GM18505 (cell line): Measurements from ENCODE around the gene GRK1.
"Not testable (repeated sequence)": the region's sequence is repeated elsewhere in the genome, so short reads cannot be mapped to it uniquely, and the experiment has no call there.

Source experiments
- ATAC-seq: cut with Tn5 transposase; IDR thresholded peaks from one replicate; pipeline ENCODE4 v1.9.1; 2021; ENCODE audit not compliant: unreplicated experiment
- POLR2A ChIP-seq: IDR thresholded peaks from 4 replicates; pipeline ENCODE4 v1.6.1; 2011; ENCODE audit warnings: borderline replicate concordance; ENCODE audit not compliant: insufficient read depth, insufficient read length; ENCODE audit errors: extremely low read depth

Gene GRK1

DNA sequence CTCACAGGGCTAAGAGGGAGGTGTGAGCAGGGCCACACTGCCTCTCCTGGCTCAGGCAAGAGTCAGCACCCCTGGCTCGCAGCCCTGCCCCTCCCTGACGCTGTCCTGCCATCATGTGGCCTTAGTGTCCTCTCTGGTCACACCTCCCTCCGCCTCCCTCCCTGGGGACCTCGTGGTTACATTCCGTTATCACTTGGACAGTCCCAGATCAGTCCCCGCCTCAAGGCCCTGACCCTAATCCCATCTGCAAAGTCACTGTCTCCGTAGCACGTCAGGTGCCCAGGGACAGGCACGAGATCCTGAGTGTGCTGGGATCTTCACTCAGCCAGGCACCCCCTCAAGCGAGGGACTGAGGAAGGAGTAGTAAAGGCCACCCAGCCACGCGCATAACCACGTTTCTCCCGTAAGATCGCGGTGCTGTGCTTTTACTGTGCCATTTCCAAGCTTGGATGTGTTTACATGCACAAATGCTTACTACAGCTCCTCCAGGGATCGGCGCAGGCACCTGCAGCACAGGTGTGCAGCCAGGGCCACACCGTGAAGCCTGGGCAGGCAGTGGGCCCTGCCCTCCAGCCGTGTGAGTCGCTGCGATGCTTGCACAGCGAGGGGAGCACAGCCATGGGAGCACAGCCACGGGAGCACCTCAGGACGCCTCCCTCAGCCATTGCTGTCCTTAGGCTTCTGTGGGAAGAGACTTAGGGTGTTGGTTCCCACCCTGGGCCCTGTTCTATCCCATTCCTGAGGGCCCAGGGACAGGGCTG, 81.3 kb downstream of the GRK1 start:
- ATAC-seq, result no peak
- no peak for TF ChIP-seq POLR2A

GRCh38 chr13:113748862-113749451, 81.9 kb downstream of the GRK1 start:
- no peak for TF ChIP-seq POLR2A

DNA sequence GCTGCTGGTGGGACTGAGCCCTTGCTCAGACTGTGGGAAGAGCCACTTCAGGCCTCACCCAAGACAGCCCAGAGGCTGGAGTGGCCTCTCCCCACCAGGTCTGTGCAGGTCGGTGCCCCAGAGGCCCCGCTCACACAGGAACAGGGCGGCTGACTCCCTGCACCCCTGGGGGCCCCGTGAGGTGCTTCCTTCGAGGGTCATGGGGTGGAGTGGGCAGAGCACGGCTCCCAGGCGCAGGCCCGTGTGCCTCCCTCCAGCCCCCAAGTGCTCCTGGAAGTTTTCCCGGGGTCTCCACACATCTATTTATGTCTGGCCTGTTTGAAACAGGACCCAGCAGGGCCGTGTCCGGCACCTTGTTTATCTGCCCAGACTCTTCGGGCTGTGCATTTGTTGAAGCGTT, 82.5 kb downstream of the GRK1 start:
- no peak for ATAC-seq
- TF ChIP-seq POLR2A, result no peak

More at GRCh38 chr13:113748862-113749451, 81.9 kb downstream of the GRK1 start:
- no peak for ATAC-seq

GRCh38 chr13:113749967-113750366, 82.9 kb downstream of the GRK1 start:
- no peak for ATAC-seq
- no peak for TF ChIP-seq POLR2A

DNA sequence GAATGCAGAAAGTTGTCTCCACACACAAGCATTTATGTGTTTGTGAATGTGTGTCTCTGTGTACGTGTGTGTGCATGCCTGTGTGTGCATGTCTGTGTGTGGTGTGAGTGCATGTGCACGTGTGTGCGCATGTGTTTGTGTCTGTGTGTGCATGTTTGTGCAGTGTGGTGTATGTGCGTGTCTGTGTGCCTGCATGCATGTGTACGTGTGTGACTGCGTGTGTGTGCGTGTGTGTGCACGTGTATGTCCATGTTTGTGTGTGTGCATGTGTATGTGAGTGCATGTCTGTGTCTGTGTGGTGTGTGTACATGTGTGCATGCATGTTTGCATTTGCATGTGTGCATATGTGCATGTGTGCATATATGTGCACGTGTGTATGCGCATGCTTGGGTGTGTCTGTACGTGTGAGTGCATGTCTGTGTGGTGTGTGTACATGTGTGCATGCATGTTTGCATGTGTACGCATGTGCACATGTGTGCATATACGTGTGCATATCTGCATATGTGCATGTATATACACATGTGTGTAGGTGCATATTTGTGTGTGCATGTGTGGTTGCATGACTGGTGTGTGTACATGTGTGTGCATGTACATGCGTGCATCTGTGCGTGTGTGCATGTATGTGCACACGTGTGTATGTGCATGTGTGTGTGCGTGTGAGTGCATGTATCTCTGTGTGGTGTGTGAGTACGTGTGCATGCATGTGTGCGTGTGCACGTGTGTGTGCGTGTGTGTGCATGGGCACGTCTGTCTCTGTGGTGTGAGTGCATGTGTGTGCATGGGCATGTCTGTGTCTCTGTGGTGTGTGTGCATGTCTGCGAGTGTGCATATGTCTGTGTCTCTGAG, 83.8 kb downstream of the GRK1 start:
- no peak for TF ChIP-seq POLR2A

DNA sequence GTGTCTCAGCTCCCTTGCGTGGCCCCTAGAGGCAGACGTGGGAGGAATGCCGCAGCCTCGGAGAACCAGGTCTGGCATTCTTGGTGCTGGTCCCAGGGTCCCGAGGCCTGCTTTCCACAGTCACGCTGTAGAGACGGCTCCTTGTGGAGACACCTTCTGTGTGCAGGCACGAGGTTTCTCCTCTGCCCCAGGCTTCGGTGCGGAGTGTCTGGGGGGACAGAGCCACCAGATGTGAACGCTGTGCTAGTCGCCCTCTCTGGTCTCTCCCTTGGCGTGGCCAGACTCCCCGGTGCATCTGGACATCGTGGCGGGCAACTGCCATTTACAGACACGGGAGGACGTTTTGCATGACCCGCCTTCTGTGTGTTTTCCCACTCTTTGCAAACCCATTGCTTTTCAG, 84.5 kb downstream of the GRK1 start:
- ATAC-seq, result no peak
- no peak for TF ChIP-seq POLR2A

More for the DNA sequence above, 83.8 kb downstream of the GRK1 start:
- no peak for ATAC-seq

DNA sequence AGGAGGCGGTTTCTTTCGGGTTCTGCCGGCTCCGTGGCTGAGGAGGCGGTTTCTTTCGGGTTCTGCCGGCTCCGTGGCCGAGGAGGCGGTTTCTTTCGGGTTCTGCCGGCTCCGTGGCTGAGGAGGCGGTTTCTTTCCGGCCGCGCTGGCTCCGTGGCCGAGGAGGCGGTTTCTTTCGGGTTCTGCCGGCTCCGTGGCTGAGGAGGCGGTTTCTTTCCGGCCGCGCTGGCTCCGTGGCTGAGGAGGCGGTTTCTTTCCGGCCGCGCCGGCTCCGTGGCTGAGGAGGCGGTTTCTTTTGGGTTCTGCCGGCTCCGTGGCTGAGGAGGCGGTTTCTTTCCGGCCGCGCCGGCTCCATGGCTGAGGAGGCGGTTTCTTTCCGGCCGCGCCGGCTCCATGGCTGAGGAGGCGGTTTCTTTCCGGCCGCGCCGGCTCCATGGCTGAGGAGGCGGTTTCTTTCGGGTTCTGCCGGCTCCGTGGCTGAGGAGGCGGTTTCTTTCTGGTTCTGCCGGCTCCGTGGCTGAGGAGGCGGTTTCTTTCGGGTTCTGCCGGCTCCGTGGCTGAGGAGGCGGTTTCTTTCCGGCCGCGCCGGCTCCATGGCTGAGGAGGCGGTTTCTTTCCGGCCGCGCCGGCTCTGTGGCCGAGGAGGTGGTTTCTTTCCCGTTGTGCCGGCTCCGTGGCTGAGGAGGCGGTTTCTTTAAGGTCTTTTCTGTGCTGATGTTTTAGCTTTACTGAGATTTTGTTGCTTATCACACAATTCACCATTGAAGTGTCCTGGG, 85.4 kb downstream of the GRK1 start:
- ATAC-seq, result not testable (repeated sequence)

DNA sequence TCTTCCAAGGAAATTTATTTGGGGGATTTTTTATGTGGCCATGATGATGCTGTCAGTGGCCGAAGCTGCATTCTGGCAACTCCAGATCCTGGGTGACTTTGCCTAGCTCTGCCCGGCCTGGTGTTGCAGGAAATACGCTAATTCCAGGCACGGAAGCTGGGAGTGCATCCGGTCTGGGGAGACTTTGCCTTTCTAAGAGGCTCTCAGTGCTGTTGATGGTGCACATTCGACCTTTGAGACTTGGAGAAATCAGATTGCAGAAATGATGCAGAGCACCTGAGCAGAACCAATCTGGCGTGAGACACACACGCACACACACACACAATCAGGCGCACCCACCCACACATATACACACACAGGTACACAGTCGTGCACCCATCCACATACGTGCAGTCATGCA, 86.2 kb downstream of the GRK1 start:
- no peak for ATAC-seq
- no peak for TF ChIP-seq POLR2A

GRCh38 chr13:113754242-113754641, 87.2 kb downstream of the GRK1 start:
- TF ChIP-seq POLR2A, result no peak
- ATAC-seq, result no peak

DNA sequence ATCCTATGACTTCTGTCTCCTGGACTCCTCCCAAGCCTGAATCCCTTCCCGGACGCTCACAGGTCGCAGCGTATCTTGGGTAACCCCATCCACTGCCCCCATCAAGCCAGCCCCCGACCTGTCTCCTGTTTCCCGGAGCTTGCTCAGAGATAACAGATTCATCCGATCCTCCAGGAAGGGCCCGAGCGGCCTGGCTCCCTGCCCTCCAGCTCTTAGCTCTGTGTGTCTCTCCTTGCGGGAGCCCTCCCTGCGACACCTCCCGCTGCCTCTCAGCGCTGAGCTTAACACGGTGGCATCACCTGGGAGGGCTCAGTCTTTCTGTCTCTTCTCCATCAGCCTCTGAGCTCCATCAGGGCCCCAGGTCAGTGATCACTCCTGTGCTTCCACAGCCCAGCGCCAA, 87.7 kb downstream of the GRK1 start:
- no peak for ATAC-seq
- TF ChIP-seq POLR2A, result no peak

DNA sequence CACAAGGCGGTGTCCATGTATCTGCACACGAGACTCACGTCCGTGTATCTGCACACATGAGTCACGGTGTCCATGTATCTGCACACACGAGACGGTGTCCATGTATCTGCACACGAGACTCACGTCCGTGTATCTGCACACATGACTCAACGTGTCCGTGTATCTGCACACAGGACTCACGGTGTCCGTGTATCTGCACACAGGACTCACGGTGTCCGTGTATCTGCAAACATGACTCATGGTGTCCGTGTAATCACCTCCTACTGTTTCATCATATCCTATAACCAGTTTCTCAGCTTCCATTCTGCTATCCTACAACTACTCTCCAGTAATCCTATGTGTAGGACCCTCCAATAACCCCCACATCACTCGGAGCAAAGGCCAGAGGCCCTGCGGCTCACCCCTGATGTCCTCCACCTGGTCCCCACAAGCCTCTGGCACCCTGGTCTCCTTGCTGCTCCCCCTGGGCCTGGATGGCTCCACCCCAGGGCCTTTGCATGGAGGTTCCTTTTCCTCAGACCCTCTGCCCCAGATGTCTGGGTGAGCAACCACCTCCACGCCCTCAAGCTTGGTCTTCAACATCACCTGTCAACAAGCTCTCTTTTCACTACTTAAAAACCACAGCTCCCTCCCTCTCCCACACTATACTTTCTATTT, 89.5 kb downstream of the GRK1 start:
- ATAC-seq, result no peak
- TF ChIP-seq POLR2A, result no peak

DNA sequence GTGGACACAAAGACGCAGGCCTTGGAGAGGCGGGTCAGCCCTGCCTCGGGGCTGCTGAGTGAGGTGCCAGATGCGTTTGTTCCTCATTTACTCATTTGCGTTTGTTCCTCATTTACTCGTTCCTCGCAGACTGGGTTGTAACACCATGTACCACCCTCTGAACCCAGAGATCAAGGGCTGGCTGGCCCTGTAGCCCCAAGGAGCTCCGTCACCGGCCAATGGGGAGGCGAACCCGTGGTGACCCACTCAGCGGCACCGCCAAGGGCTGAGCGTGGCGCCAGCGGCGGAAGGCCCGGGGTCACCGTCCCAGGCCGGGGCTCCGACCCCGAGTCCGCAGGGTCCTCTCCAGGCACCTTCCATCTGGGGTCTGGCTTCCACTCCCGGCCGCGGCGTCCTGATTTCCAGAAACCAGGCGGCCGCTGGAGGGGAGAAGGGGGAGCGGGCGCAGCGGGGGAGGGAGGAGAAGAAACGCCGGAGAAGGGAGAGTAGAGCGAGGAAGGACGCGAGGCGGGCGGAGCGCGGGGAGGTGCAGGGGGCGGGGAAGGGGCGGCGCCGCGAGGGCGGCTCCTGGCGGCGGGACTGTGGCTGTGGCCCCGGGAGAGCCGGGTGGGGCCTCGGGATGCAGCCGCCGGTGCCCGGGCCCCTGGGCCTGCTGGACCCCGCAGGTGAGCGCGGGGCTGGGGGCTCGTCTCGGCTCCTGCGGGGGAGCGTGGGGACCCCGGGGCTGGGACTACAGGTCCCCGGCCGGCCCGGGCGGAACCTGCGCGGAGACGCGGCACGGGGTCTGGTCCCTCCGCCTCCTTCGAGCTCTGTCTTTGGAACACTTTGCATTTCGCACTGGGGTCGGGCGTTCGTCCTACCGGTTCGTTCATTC, 91.9 kb downstream of the GRK1 start, which contains the start of gene TMEM255B:
TSS of gene TMEM255B (plus strand) at position 576 of the 874 bp plus-strand sequence. CDS start at position 620, 44 bp downstream.
- ATAC-seq, result peak; percentile 84
- no peak for TF ChIP-seq POLR2A

DNA sequence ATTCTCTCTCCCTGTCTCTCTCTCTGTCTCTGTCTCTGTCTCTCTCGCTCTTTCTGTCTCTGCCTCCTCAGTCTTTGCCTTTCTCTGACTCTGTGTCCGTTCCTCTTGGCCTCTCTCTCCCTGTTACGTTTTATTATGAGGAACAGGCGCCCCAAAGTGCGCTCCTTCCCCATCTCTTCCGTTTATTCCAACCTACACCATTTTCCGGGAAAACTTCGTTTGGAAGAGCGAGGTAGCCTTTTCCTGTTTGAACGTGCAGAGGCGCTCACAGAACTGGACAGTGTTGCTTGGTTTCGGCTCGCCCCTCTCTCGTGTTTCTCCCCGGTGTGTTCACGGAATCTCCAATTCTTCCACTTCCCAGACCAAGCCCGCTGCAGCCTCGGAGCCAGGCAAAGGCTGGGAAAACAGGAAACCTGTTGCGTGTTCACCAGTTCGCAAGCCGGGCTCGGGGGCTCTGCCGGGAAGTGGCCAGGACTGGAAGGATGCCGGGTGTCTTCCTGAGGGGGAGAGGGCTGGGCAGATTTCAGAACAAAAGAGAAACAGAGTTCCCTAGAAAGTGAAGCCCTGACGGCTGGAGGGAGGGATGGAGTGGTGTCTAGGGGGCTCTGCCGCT, 92.6 kb downstream of the GRK1 start:
- ATAC-seq, result no peak
- TF ChIP-seq POLR2A, result no peak
